H9 (cell line): ENCODE measurements around the gene EFCC1. TPM values are rescaled to one million over a fixed set of nuclear protein-coding genes. Genes with fewer than 3 reads are reported as not detected.

Source experiments
- DNase-seq: peaks from one replicate; pipeline ENCODE4 v3.0.0-alpha.2; 2017
- H2AFZ ChIP-seq: one replicate; pipeline ENCODE4 v1.6.1; 2013; ENCODE audit warnings: mild to moderate bottlenecking, low read length, control low read depth, moderate library complexity
- H2AK5ac ChIP-seq: 2 replicates; pipeline ENCODE4 v1.6.1; 2013; ENCODE audit warnings: low read length, control low read depth, mixed read lengths; ENCODE audit not compliant: insufficient read length
- H2BK120ac ChIP-seq: one replicate; pipeline ENCODE4 v1.6.1; 2013; ENCODE audit warnings: low read depth, mild to moderate bottlenecking, low read length, control low read depth, inconsistent platforms; ENCODE audit not compliant: poor library complexity, severe bottlenecking
- H2BK12ac ChIP-seq: 2 replicates; pipeline ENCODE4 v1.6.1; 2013; ENCODE audit warnings: low read length, control low read depth, mixed read lengths, low read depth; ENCODE audit not compliant: insufficient read length
- H2BK15ac ChIP-seq: 2 replicates; pipeline ENCODE4 v1.6.1; 2013; ENCODE audit warnings: low read depth, low read length, control low read depth
- H2BK20ac ChIP-seq: one replicate; pipeline ENCODE4 v1.6.1; 2013; ENCODE audit warnings: low read depth, mild to moderate bottlenecking, low read length, control low read depth, inconsistent platforms; ENCODE audit not compliant: poor library complexity, severe bottlenecking
- H2BK5ac ChIP-seq: 2 replicates; pipeline ENCODE4 v1.6.1; 2013; ENCODE audit warnings: low read length, control low read depth, mixed read lengths; ENCODE audit not compliant: insufficient read length
- H3K14ac ChIP-seq: 2 replicates; pipeline ENCODE4 v1.6.1; 2013; ENCODE audit warnings: low read length, control low read depth; ENCODE audit not compliant: insufficient read depth
- H3K18ac ChIP-seq: 2 replicates; pipeline ENCODE4 v1.6.1; 2013; ENCODE audit warnings: low read depth, mild to moderate bottlenecking, mixed read lengths, low read length, control low read depth; ENCODE audit not compliant: insufficient read length
- H3K23ac ChIP-seq: 2 replicates; pipeline ENCODE4 v1.6.1; 2013; ENCODE audit warnings: low read length, control low read depth, mixed read lengths, low read depth; ENCODE audit not compliant: insufficient read length
- H3K23me2 ChIP-seq: 2 replicates; pipeline ENCODE4 v1.6.1; 2013; ENCODE audit warnings: low read depth, mild to moderate bottlenecking, mixed read lengths, low read length, control low read depth; ENCODE audit not compliant: insufficient read length, poor library complexity, severe bottlenecking
- H3K27ac ChIP-seq: 2 replicates; pipeline ENCODE4 v1.5.1; 2013; ENCODE audit warnings: low read length, control low read depth, mixed read lengths, low read depth; ENCODE audit not compliant: insufficient read length
- H3K27me3 ChIP-seq: 2 replicates; pipeline ENCODE4 v1.6.1; 2013; ENCODE audit warnings: low read length, control low read depth, inconsistent platforms; ENCODE audit not compliant: insufficient read depth
- H3K4ac ChIP-seq: 2 replicates; pipeline ENCODE4 v1.6.1; 2013; ENCODE audit warnings: low read depth, mild to moderate bottlenecking, control low read depth, inconsistent platforms, low read length, moderate library complexity
- H3K4me1 ChIP-seq: 2 replicates; pipeline ENCODE4 v1.6.1; 2013; ENCODE audit warnings: low read length, control low read depth, inconsistent platforms; ENCODE audit not compliant: insufficient read depth
- H3K4me2 ChIP-seq: 2 replicates; pipeline ENCODE4 v1.6.1; 2013; ENCODE audit warnings: low read length, control low read depth, mixed read lengths; ENCODE audit not compliant: insufficient read length, insufficient read depth
- H3K56ac ChIP-seq: 2 replicates; pipeline ENCODE4 v1.6.1; 2013; ENCODE audit warnings: low read depth, mild to moderate bottlenecking, mixed read lengths, low read length, control low read depth; ENCODE audit not compliant: insufficient read length
- H3K79me1 ChIP-seq: 2 replicates; pipeline ENCODE4 v1.6.1; 2013; ENCODE audit warnings: low read depth, mild to moderate bottlenecking, moderate library complexity, low read length, control low read depth, inconsistent platforms; ENCODE audit not compliant: insufficient read depth, poor library complexity, severe bottlenecking
- H3K79me2 ChIP-seq: 2 replicates; pipeline ENCODE4 v1.6.1; 2013; ENCODE audit warnings: low read length, control low read depth, inconsistent platforms; ENCODE audit not compliant: insufficient read depth
- H3K9ac ChIP-seq: 2 replicates; pipeline ENCODE4 v1.6.1; 2013; ENCODE audit warnings: low read length, control low read depth, mixed read lengths; ENCODE audit not compliant: insufficient read length; ENCODE audit errors: extremely low read depth
- H3K9me3 ChIP-seq: one replicate; pipeline ENCODE4 v1.6.1; 2013; ENCODE audit warnings: low read depth, low read length, inconsistent platforms; ENCODE audit not compliant: control insufficient read depth
- H3T11ph ChIP-seq: one replicate; pipeline ENCODE4 v1.6.1; 2013; ENCODE audit warnings: mild to moderate bottlenecking, low read length, control low read depth, inconsistent platforms
- H4K20me1 ChIP-seq: one replicate; pipeline ENCODE4 v1.6.1; 2013; ENCODE audit not compliant: control insufficient read depth, insufficient read length, insufficient read depth
- H4K5ac ChIP-seq: 2 replicates; pipeline ENCODE4 v1.6.1; 2013; ENCODE audit warnings: low read depth, mild to moderate bottlenecking, mixed read lengths, low read length, control low read depth; ENCODE audit not compliant: insufficient read length
- H4K8ac ChIP-seq: replicated peaks from 2 replicates; pipeline ENCODE4 v1.6.1; 2013; ENCODE audit warnings: low read length, control low read depth, mixed read lengths, low read depth; ENCODE audit not compliant: insufficient read length
- H4K91ac ChIP-seq: 2 replicates; pipeline ENCODE4 v1.6.1; 2013; ENCODE audit warnings: low read depth, mild to moderate bottlenecking, moderate library complexity, mixed read lengths, low read length, control low read depth; ENCODE audit not compliant: insufficient read length
- H3K27ac Mint-ChIP-seq, 3 experiments: 2 replicates in 2 of 3; 3 replicates in 1 of 3; pipeline ENCODE4 v1.8.0; 2020 to 2021; ENCODE audit warnings: mixed read lengths in 3 of 3, mild to moderate bottlenecking in 1 of 3, moderate library complexity in 1 of 3
- H3K27me3 Mint-ChIP-seq: 2 replicates; pipeline ENCODE4 v1.8.0; 2021; ENCODE audit warnings: low read depth, mild to moderate bottlenecking, moderate library complexity, mixed read lengths
- H3K36me3 Mint-ChIP-seq, 3 experiments: 2 replicates in 2 of 3; 3 replicates in 1 of 3; pipeline ENCODE4 v1.8.0; 2020 to 2021; ENCODE audit warnings: low read depth in 3 of 3, mixed read lengths in 3 of 3; ENCODE audit not compliant: insufficient read depth in 1 of 3
- H3K4me1 Mint-ChIP-seq, 2 experiments: 2 replicates each; pipeline ENCODE4 v1.8.0; 2020; ENCODE audit warnings: mixed read lengths in 2 of 2
- H3K4me3 Mint-ChIP-seq, 2 experiments: 2 replicates in 1 of 2; 3 replicates in 1 of 2; pipeline ENCODE4 v1.8.0; 2020 to 2021; ENCODE audit warnings: mild to moderate bottlenecking in 2 of 2, mixed read lengths in 2 of 2, moderate library complexity in 1 of 2
- H3K9me3 Mint-ChIP-seq, 2 experiments: 2 replicates in 1 of 2; 3 replicates in 1 of 2; pipeline ENCODE4 v1.8.0; 2020; ENCODE audit warnings: mild to moderate bottlenecking in 2 of 2, mixed read lengths in 2 of 2, moderate library complexity in 1 of 2
- CTCF ChIP-seq: fragments of 200-600 bp; sonication (generic); conservative IDR thresholded peaks from 3 replicates; pipeline ENCODE4 v1.8.0; 2021; ENCODE audit warnings: antibody characterized with exemption, mild to moderate bottlenecking
- WGBS: extraction: QIAGEN DNeasy Blood & Tissue Kit; methylation state at CpG from one replicate; pipeline ENCODE4 v1.1.7; 2013; ENCODE audit warnings: missing lambda C conversion rate, low lambda C conversion rate, mixed read lengths; ENCODE audit not compliant: insufficient read length; ENCODE audit errors: extremely low coverage; 5-methylcytosine and 5-hydroxymethylcytosine counted together
- total RNA-seq: library from RNA; stranded (reverse); gene quantifications from 2 replicates; pipeline ENCODE4 v1.2.1, GENCODE V29; 2021

EFCC1 gene
- total RNA-seq, 1 experiment from 2014 or later: 0.09 TPM

- H3K4me1 ChIP-seq: no peaks in the 10 kb centered on the region
- no peak overlapping the region for H2AK5ac ChIP-seq
- no peak overlapping the region for H3K4me2 ChIP-seq
- H3K9me3 ChIP-seq: no peaks in the 10 kb centered on the region
- no peak overlapping the region for H3K27ac Mint-ChIP-seq
- H3K23ac ChIP-seq: no peak overlapping the region
- H3T11ph ChIP-seq: no peak overlapping the region
- H3K27ac ChIP-seq: no peak overlapping the region
- H3K56ac ChIP-seq: no peak overlapping the region
- H3K79me1 ChIP-seq: no peaks in the 10 kb centered on the region
- H3K4me3 Mint-ChIP-seq: no peak overlapping the region
- no peak for TF ChIP-seq CTCF
- H4K5ac ChIP-seq: no peak overlapping the region
- H3K18ac ChIP-seq: no peak overlapping the region
- no peak overlapping the region for H3K14ac ChIP-seq
- no peak overlapping the region for H2BK5ac ChIP-seq
- no peak for DNase-seq
- no peak overlapping the region for H2BK120ac ChIP-seq
- no peak overlapping the region for H3K4ac ChIP-seq
- no CpG with 5 or more reads among the region's 9 CpGs for WGBS
- no peaks in the 10 kb centered on the region for H3K23me2 ChIP-seq
- no peaks in the 10 kb centered on the region for H3K36me3 Mint-ChIP-seq
- no peak overlapping the region for H2AFZ ChIP-seq
- H4K8ac ChIP-seq: no peak overlapping the region
- H4K20me1 ChIP-seq: no peaks in the 10 kb centered on the region
- no peaks in the 10 kb centered on the region for H3K79me2 ChIP-seq
- H4K91ac ChIP-seq: no peak overlapping the region
- H3K9me3 Mint-ChIP-seq: no peaks in the 10 kb centered on the region; a peak in 1 of 5 replicates
- no peak overlapping the region for H2BK12ac ChIP-seq
- peaks cover 9% of the 10 kb centered on the region for H3K27me3 Mint-ChIP-seq
- no peak overlapping the region for H2BK20ac ChIP-seq
- no peak overlapping the region for H2BK15ac ChIP-seq
- H3K9ac ChIP-seq: no peak overlapping the region
- H3K27me3 ChIP-seq: no peaks in the 10 kb centered on the region
- peaks cover 4 to 6% of the 10 kb centered on the region in 2 experiments for H3K4me1 Mint-ChIP-seq
Observed at GRCh38 chr3:129056451-129057173, 55.5 kb downstream of the EFCC1 start.
